Germinal center (tissue), 1 donor: ENCODE measurements around the gene AP2B1.
"Not testable (repeated sequence)": the region's sequence is repeated elsewhere in the genome, so short reads cannot be mapped to it uniquely, and the experiment has no call there.

Experiments
- DNase-seq: peaks from one replicate; pipeline ENCODE4 v3.0.0; 2012; ENCODE audit warnings: mixed read lengths, low spot score

AP2B1 gene

DNA sequence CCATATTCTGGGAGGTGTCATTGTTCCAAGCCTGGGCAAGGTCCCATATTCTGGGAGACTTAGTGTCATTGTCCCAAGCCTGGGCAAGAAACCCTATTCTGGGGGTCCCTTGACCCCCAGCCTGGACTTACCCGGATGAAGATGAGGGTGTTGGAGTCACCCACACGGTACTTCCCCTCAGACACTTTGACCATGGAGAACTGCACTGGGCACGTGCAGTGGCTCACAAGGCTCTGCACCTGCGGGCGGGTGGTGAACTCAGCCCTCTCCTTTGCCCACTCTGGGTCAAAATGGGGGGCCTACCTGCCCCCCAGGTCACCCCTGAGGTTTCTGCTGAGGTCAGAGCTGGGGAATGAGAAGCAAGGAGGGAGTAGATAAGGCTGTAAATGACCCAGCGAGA is 161.9 kb downstream of the AP2B1 start:
- DNase-seq = no peak

DNA sequence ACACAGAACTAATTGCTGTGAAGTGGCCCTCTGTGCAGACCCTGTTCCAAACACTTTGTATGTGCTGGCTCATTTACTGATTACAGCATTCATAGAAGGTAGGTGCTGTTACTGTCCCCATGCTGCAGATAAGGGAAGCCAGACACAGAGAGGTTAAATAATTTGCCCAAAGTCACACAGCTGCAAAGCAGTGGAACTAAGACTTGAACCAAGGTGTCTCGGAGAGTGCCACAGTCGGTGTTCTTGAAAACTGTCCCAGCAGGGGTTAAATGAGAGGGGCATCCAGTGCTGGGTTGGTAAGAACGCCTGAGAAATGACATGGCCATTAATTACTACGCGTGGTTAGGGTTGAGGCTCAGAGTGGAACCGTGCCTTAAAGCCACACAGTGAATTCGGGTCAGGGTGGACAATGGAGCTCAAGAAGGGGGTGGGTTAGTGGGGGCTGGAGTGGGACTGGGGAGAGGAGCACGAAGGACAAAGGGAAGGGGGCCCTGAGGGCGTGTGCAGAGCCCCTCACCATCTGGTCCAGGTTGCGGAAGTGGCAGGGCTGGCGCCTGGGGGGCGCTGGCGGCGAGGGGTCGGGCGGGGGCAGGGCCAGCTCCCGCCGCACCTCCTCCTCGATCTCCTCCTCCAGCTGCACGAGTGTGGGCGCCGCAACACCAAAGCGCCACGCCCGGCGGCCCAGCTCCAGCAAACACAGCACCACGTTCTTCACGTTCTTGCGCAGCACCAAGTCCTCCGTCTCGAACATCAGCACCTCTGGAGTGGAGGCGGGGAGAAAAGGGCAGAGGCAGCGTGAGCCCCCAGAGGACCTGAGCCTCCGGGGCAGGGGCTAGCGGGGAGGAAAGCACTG is 162.7 kb downstream of the AP2B1 start:
- no peak for DNase-seq

DNA sequence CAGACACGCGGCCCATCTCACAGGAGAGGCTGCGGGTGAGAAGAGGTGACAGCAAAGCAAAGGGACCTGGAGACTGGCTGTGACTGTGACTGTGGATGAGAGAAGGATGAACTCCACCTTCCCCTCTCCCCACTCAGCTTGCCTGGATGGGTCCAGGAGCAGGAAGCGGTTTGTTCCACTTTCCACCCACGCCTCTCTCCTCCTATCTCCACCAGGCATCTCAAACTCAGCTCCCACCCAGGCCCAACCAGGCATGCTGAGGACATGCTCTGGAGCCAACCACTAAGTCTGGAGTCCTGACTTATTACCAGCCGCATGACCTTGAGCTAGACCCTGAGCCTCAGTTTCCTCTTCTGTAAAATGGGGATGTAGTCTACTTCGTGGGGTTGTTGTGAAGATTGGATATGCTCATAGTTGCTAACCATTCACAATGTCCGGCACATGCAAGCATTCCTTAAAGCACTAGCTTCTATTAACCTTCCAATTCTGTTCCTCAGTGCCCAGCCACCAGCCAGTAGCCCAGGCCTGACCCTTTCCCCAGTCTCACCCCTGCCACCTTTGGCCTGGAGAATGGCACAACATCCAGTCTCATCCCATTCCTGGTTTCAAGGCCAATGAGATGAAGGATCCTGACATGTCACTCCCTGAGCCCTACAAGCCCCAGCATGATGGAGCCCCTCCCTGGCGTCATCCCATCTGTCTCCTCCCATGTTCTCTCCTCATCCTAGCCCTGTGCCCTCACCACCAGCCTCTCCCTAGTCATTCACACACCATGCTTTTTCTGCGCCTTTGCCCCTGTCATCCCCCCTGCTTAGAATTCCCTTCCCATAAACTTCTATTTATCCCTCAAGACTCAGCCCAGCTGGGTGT is 163.6 kb downstream of the AP2B1 start:
- DNase-seq = no peak

DNA sequence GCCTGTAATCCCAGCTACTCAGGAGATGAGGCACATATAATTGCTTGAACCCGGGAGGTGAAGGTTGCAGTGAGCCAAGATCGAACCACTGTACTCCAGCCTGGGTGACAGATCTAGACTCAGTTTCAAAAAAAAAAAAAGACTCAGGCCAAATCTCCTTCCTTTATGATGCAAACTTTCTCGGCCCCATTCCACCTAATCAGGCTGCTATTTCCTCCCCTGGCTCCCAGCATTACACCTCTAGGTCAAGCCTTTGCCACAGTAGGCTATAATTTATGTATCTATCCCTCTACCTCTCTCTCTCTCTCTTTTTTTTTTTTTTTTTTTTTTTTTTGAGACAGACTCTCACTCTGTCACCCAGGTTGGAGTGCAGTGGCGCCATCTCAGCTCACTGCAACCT is 164.4 kb downstream of the AP2B1 start:
- not testable (repeated sequence) for DNase-seq

DNA sequence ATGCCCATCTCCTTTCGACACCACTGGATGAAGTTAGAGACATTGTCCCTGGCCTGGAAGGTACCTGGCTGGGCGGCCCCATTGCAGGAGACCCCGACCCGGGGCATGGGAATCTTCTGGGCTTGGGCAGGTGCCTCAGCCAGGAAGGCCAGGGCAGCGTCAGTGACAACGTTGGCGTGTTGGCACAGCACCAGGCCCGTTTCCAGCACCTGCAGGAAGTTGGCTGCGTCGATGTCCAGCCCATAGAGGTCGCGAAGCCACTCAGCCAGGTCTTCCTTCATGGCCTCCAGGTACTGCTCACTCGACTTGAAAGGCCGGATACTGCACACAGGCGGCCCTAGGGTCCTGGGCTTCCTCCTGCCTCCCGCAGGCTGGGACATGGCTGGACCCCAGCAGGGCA is 165.3 kb downstream of the AP2B1 start:
- no peak for DNase-seq

DNA sequence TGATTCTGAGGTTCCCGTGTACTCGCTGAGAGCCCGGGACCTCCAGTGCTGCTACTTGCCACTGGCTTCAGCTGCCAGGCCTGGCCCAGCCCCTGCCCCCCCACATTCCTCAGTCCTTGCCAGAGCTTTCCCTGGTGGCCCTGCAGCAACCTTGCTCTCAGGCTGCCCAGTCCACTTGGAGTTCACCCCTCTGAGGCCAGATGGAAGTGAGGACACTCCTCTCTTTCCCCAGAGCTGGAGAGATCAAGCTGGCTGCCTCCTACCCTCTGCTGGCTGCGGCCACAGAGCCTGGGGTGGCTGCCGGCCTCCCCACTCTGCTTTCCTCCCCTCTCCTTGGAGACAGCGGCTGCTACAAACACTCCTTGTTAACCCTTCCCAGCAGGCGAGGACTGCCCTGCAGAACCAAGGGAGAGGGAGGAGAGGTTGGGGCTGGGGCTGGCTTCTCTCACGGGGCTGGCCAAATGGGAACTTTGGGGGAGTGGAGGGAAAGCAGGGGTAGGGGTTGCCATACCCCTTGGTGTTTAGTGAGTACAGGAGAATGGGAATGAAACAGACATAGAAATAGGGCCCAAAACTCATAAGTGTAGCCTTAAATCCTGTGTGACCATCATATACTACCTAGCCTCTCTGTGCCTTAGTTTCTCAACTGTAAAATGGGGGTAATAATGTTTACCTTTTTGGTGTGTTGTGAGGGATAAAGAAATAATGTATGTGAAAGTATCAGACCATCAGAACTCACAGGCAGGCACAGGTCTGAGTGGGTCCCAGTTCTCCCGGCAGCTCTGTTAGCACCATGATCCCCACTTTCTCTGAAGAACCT is 166.0 kb downstream of the AP2B1 start, which contains the start of gene GAS2L2:
TSS of gene GAS2L2 (minus strand) at position 295 of the 820 bp plus-strand sequence. CDS start 389 bp downstream, outside the sequence.
- DNase-seq = no peak

DNA sequence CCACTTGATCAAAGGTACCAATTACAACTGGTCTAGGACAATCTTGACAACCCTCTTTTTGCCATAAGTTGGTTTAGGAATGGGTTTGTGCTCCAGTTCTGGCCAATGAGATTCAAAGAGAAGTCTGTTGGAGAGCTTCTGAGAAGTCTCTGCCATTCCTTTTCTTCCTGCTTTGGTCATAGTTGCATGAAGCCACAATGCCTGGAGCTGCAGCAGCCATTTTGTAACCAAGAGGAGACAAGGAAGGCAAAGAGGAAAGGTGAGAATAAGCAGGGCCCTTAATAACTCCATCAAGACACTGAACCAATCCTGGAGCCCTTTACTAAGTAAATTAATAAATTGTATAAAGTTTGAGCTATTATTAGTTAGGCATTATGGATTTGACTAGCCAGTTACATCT is 170.1 kb downstream of the AP2B1 start:
- DNase-seq = no peak

DNA sequence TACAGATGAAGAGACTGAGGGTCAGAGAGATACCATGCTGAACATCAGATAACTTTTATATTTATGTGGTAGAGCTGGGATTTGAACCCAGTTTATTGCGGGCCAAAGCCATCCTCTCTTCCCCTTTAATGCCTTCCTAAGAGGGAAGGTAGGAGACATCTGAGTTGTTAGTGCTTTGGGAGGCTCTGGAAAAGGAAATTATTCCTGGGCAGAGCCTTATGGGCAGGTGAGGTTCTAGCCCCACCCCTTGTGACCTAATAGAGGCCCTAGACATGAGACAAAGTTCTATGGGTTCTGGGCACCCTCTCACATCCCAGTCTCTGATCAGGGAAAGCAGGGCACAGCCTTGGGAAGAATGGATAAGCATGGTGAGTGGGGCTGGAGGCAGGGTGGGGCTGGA is 173.5 kb downstream of the AP2B1 start, which contains the start of gene C17orf50:
TSS of gene C17orf50 (plus strand) at position 301 of the 400 bp plus-strand sequence. CDS start at position 356, 55 bp downstream.
- DNase-seq = no peak

DNA sequence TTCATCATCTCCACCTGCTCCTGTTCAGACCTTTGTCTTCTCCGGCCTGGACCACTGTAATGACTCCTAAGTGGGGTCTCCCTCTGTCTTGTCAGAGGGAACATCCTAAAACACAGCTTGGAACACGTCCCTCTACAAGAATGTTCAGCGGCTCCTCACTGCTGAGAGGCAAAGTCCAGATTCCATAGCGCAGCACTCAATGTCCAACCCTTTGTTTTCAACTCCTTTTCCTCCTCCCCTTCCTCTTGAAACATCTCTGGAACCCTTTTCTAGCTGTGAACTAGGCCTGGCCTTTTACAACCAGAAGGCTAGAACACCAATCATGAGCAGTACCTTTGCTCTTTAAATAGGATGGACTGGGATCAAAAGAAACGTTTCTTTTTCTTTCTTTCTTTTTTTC is 174.5 kb downstream of the AP2B1 start:
- DNase-seq = no peak

DNA sequence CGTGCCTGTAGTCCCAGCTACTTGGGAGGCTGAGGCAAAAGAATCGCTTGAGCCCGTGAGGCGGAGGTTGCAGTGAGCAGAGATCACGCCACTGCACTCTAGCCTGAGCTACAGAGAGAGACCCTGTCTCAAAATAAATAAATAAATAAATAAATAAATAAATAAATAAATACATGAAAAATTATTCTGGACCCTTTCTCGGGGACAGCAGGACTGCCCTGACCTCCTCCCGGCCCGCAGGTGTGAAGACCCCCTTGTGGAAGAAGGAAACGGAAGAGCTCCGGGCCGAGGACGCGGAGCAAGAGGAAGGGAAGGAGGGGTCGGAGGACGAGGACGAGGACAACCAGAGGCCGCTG is 176.6 kb downstream of the AP2B1 start:
- no peak for DNase-seq

DNA sequence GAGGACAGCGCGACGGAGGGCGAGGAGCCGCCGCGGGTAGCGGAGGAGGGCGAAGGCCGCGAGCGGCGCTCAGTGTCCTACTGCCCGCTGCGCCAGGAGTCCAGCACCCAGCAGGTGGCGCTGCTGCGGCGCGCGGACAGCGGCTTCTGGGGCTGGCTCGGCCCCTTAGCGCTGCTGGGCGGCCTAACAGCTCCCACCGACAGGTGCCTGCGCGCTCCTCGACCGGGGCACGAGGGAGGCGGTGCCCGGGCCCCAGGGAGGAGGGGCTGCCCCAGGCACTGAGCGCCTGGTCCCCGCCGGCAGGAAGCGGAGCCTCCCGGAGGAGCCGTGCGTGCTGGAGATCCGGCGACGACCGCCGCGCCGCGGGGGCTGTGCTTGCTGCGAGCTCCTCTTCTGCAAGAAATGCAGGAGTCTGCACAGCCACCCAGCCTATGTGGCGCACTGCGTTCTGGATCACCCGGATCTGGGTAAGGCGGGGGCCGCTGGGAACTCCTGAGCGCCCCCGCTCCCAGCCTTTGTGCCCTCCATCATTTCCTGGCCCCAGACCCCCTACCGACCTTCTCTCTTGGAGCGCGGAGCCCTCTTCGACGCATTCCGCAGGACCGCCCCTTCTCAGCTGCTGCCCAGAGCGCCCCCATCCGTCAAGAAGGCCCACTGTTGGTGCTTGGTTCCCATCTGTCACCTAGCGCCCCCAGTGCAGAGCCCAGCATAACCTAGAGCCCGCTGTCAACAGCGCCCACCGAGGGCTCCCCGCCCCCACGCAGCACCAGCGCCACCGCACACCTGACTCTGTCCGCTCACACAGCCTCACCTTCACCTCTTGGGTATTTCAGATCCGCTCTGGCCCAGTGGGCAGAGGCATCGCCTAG is 177.2 kb downstream of the AP2B1 start:
- peak; percentile 96 for DNase-seq

DNA sequence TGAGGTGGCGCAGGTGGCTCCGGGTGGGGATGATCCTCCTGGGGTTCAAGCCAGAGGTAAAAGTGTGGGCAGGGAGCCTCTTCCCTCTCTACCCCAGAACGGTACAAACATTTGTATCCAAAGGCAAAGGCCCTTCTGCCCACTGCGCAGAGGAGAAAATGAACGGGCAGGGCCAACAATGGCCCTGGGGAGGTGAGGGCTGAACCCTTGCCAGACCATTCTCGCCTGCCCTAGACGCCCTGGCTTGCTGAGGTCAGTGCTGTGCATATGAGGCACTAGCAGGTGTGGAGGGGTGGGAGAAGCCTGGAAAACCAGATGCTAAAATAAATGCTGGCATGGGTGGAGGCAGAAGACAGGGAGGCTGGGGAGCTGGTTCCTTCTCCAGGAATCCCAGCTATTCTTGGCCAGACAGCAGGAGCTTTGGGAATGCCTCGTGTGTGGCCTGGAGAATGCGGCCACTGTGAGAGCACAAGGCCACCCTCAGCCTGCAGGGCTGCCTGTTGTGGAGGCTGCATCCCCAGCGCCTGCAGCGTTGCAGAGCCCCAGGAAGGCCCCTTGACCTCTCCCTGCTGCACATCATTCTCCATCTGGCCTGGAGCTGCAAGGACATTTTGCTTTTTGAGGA is 178.1 kb downstream of the AP2B1 start:
- DNase-seq = no peak

DNA sequence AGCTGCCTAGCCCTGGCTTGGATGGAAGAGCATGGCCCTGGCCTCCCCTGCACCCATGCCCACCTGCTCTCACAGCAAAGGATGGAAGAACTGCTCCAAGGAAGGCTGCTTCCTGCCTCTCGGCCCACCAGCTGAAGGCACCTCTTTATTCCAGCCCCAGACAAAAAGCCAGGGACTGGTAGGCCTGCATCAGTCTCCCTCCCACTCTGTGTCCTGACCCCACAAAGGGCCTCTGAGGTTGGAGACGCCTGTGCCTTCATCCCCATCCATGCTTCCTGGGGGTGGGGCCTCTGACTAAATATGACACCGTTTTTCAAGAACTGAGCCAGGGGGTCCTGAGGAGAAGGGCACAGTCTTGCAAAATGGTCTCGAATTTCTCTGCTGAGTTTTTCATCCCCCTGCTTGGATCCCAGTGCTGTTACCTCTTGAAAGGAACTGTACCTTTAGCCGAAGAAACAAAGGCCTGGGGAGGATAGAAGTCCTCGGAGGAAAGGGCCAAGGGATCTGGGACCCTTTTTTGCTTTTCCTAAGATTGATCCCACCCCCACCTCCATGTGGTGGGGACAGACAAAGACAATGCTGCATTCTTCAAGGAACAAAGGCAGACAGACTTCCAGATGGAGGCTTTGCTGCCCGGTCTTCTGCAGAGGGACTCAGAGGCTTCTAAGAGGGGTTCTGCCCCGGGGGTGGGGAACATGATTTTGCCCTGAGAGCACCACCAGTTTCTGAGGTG is 178.8 kb downstream of the AP2B1 start:
- DNase-seq = no peak

DNA sequence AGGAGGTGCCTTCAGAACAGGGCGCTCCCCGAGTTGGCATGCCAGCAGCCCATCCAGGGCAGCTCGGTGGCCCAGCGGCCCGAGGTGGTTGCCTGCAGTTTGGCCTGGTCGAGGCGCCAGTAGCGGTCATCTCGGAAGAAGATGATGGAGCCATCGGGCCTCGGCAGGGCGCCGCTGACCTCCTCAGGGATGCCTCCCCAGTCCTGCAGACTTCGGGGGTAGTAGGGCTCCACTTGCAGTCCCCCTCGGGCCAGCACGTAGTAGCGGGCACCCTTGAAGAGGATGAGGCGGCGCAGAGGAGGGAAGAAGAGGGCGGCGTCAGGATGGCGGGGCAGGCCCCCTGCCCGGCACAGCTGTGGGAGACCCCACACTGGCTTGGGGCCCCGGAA is 179.4 kb downstream of the AP2B1 start:
- DNase-seq = no peak

DNA sequence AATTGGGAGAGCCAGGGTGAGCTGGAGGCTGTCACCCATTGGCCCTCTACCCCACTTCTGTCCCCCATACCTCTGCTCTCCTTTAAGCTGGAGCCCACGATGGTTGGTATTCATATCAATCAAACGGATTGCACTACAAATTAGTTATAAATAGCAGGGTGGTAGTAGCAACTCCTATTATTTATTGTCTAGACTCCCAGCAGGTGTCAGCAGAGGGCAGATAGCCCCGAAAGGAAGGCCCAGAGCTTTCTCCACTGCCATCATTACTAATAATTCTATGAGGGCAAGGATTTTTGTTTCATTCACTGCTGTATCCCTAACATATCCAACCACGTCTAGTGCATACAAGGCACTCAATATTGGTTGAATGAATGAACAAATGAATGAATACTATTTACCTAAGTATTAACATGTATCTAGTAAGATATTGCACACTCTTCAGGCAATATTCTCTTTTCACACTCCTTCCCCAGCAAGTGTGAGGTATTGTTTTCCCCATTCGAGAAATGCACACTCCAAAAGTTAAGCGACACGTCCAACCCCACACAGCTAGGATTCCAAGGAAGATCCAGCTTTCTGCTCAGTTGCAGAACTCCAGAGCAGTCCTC is 179.9 kb downstream of the AP2B1 start:
- peak; percentile 58 for DNase-seq

DNA sequence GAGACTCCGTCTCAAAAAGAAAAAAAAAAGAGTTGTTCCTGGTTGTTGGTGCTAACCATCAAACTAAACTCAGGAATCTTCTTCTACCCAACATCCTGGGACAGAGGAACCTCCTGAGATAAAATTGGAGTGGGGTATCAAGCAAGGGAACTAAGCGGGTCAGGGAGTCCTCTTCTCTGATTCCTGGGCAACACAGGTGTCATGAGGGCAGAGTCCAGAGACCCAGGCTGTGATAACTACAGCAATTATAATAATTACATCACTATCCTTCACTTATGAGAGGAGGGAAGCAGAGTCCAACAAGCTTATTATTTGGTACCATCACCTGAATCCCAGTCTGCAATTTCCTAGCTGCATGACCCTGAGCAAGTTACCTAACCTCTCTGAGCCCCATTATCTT is 181.7 kb downstream of the AP2B1 start:
- DNase-seq = no peak

DNA sequence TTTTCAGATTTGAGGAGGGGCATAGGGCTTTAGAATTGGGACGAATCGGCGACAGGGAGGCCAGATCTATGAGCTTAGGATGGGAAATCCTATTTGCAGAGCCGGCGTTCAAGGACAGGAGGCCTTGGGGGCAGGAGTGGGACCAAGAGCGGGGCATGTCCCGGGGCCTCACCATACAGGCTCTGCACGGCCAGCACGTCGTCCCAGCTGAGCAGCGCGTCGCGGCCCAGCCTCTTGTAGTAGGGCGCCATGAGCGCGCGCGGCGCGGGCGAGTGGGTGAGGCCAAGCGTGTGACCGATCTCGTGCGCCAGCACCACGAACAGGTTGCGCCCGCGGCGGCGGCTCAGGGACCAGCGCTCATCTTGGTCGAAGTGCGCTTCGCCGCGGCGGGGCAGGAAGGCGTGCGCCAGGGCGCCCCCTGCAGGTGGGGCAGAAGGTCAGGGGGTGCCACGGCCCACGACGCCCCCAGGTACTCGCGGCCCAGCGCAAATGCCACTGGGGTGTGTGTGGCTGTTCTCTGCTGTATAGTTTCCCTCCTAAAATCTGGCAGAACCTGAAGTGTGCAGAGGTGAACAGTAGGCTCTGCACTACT is 182.9 kb downstream of the AP2B1 start:
- DNase-seq = no peak

DNA sequence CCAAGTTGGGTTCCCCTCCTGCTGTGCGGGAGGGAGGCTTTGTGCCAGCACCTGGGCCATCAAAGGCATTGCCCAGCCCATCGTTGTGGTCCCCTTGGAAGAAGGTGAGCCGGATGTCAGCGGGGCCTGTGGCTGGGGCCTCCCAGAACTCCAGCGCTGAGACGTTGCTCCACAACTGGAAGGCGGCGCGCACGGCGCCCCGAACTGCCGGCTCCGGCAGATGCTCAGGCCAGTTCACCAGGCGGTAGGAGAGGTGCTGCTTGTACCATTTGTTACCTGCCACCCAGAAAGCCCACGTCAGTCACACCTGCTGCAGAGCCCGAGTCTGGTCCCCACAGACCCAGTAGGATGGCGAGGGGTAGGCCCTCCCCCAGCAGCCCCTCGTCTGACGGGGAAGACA is 186.0 kb downstream of the AP2B1 start:
- no peak for DNase-seq
